H1 (cell line): ENCODE measurements around the gene BIRC2. TPM values are rescaled to one million over a fixed set of nuclear protein-coding genes. Genes with fewer than 3 reads are reported as not detected.

ENCODE experiments used
- BACH1 ChIP-seq: IDR thresholded peaks from 2 replicates; pipeline ENCODE4 v1.6.1; 2012; ENCODE audit warnings: low read length, improper control_type of control experiment
- CBX8 ChIP-seq: fragments of 300-800, 300-1000 bp; sonication (generic); IDR thresholded peaks from 2 replicates; pipeline ENCODE4 v1.7.1; 2016; ENCODE audit warnings: low read depth, low read length, borderline replicate concordance
- CHD1 ChIP-seq: IDR thresholded peaks from 2 replicates; pipeline ENCODE4 v1.6.1; 2012; ENCODE audit warnings: low read depth, low read length, improper control_type of control experiment
- CHD7 ChIP-seq: fragments of 300-600 bp; sonication (generic); IDR thresholded peaks from 2 replicates; pipeline ENCODE4 v1.7.1; 2012; ENCODE audit warnings: low read length, moderate library complexity, mild to moderate bottlenecking, inconsistent platforms; ENCODE audit not compliant: insufficient replicate concordance
- GTF2F1 ChIP-seq: IDR thresholded peaks from 2 replicates; pipeline ENCODE4 v1.6.1; 2012; ENCODE audit warnings: low read depth, low read length, improper control_type of control experiment, borderline replicate concordance
- KDM4A ChIP-seq: IDR thresholded peaks from one replicate; pipeline ENCODE4 v1.7.1; 2012; ENCODE audit warnings: low read depth, mild to moderate bottlenecking, moderate library complexity, low read length, inconsistent platforms; ENCODE audit not compliant: severe bottlenecking
- MAFK ChIP-seq: IDR thresholded peaks from 2 replicates; pipeline ENCODE4 v1.6.1; 2012; ENCODE audit warnings: low read depth, mild to moderate bottlenecking, improper control_type of control experiment, low read length
- NANOG ChIP-seq: IDR thresholded peaks from 2 replicates; pipeline ENCODE4 v1.6.1; 2011; ENCODE audit warnings: low read length, low read depth, mild to moderate bottlenecking, inconsistent platforms; ENCODE audit not compliant: insufficient read depth, poor library complexity, severe bottlenecking
- POLR2A ChIP-seq, 2 experiments: IDR thresholded peaks; 1 replicate in 1 of 2; 2 replicates in 1 of 2; pipeline ENCODE4 v1.6.1; 2011; ENCODE audit warnings: low read depth in 2 of 2, low read length in 2 of 2, mild to moderate bottlenecking in 2 of 2; ENCODE audit errors: control extremely low read depth in 1 of 2
- SIRT6 ChIP-seq: IDR thresholded peaks from one replicate; pipeline ENCODE4 v1.7.1; 2012; ENCODE audit warnings: low read length, inconsistent platforms
- SP2 ChIP-seq: IDR thresholded peaks from 2 replicates; pipeline ENCODE4 v1.6.1; 2012; ENCODE audit warnings: mild to moderate bottlenecking, low read length, inconsistent platforms
- TAF1 ChIP-seq: IDR thresholded peaks from 2 replicates; pipeline ENCODE4 v1.6.1; 2011; ENCODE audit warnings: mild to moderate bottlenecking, low read depth, low read length
- polyA plus RNA-seq, 7 experiments: library from polyadenylated mRNA; depleted of rRNA in 3 of 7; stranded (reverse) in 5 of 7; unstranded in 2 of 7; fragments of >200 nt in 5 of 7; fragments of 200-250 nt in 2 of 7; gene quantifications; 1 replicate in 5 of 7; 2 replicates in 1 of 7; 4 replicates in 1 of 7; pipeline versions ENCODE4 v1.2.1 to v1.2.3, GENCODE V29; 2011 to 2013; ENCODE audit warnings: missing spikeins in 2 of 7, mixed read lengths in 2 of 7
- total RNA-seq: library from RNA; stranded (reverse); fragmentation: NEBNext Ultra II Directional; extraction: Animal tissue kit (Norgen Biotek cat#: 25700); gene quantifications from 2 replicates; pipeline ENCODE4 v1.2.1, GENCODE V29; 2021
- TF ChIP-seq, protein P1 (sequence below): IDR thresholded peaks from 2 replicates; pipeline ENCODE4 v1.6.1; 2012; ENCODE audit warnings: inconsistent platforms

BIRC2 gene
- total and polyA plus RNA-seq, 2 of the 8 experiments (the other 6 are each of a cell fraction or from before 2014, with no cell fraction given): 18.4 to 24.7 TPM

DNA sequence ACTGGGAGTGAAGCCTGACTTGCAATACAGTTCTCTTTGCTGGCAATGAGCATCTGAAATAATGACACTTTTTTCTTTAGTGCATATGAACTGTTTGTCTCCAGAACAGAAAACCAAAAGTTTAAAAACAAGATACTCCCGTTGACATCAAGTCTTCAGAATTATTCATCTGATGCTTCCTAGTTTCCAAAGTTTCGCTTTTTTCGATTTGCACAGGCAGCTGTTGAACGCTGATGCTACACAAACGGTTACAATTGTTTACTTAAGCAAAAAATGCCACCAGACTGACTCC, 612 bp upstream of the BIRC2 start (continued):
- TF ChIP-seq CHD7: no peak
- TF ChIP-seq NANOG: no peak
- no peak for TF ChIP-seq KDM4A
- TF ChIP-seq CBX8: no peak
- no peak for TF ChIP-seq GTF2F1
- TF ChIP-seq SIRT6: no peak
- no peak for TF ChIP-seq BACH1
- TF ChIP-seq, protein P1, sequence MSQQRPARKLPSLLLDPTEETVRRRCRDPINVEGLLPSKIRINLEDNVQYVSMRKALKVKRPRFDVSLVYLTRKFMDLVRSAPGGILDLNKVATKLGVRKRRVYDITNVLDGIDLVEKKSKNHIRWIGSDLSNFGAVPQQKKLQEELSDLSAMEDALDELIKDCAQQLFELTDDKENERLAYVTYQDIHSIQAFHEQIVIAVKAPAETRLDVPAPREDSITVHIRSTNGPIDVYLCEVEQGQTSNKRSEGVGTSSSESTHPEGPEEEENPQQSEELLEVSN: no peak
- TF ChIP-seq TAF1: no peak
- TF ChIP-seq MAFK: no peak
- no peak for TF ChIP-seq SP2
- no peak for TF ChIP-seq CHD1
- TF ChIP-seq POLR2A (IDR thresholded peaks at IDR 0.05; ENCODE audit: control extremely low read depth in 1 of 2, low read depth in 2 of 2, low read length in 2 of 2): no peak
